Gastrocnemius medialis (tissue), 4 donors: ENCODE measurements around the gene CCIN. TPM values are rescaled to one million over a fixed set of nuclear protein-coding genes. Genes with fewer than 3 reads are reported as not detected.

ENCODE experiments used
- ATAC-seq, 2 donors: fragments of 150-250 bp; one replicate each; pipeline ENCODE4 v1.9.1; 2016
- DNase-seq, 2 donors: peaks; one replicate each; pipeline ENCODE4 v3.0.0-alpha.2; 2019
- H3K27ac ChIP-seq, 4 donors: fragments of 200-600 bp; sonication (generic); 1 replicate in 1 of 4; 2 replicates in 3 of 4; pipeline ENCODE4 v1.5.1; 2016 to 2018; ENCODE audit warnings: mild to moderate bottlenecking in 2 of 4, moderate library complexity in 1 of 4
- H3K27me3 ChIP-seq, 3 donors: fragments of 200-600 bp; sonication (generic) in 2 of 3; 1 replicate in 1 of 3; 2 replicates in 2 of 3; pipeline versions ENCODE4 v1.5.1 to v1.6.0; 2016 to 2019; ENCODE audit warnings: mild to moderate bottlenecking in 1 of 3, moderate library complexity in 1 of 3
- H3K36me3 ChIP-seq, 2 donors: fragments of 200-600 bp; sonication (generic) in 1 of 2; one replicate each; pipeline ENCODE4 v1.5.1; 2017 to 2018
- H3K4me1 ChIP-seq, 2 donors: fragments of 200-600 bp; sonication (generic) in 1 of 2; one replicate each; pipeline ENCODE4 v1.5.1; 2016 to 2017; ENCODE audit warnings: mild to moderate bottlenecking in 2 of 2
- H3K4me3 ChIP-seq, 4 donors: fragments of 200-600 bp; sonication (generic) in 3 of 4; 1 replicate in 1 of 4; 2 replicates in 3 of 4; pipeline ENCODE4 v1.5.1; 2016 to 2019; ENCODE audit warnings: mild to moderate bottlenecking in 2 of 4
- H3K9me3 ChIP-seq, 3 donors: fragments of 200-600 bp; sonication (generic) in 2 of 3; 1 replicate in 1 of 3; 2 replicates in 2 of 3; pipeline ENCODE4 v1.5.1; 2016 to 2019
- CTCF ChIP-seq, 5 experiments: fragments of 450-650 bp in 3 of 5; fragments of 200-600 bp in 2 of 5; sonication (generic) in 2 of 5; IDR thresholded peaks in 4 of 5; conservative IDR thresholded peaks in 1 of 5; 1 replicate in 4 of 5; 2 replicates in 1 of 5; pipeline ENCODE4 v1.5.1; 2016 to 2019; ENCODE audit warnings: antibody characterized with exemption in 5 of 5, mild to moderate bottlenecking in 3 of 5, moderate library complexity in 3 of 5
- POLR2A ChIP-seq, 2 donors: fragments of 450-650 bp; IDR thresholded peaks; one replicate each; pipeline ENCODE4 v1.6.1; 2017; ENCODE audit warnings: antibody characterized with exemption in 2 of 2, mild to moderate bottlenecking in 2 of 2, moderate library complexity in 2 of 2
- in situ Hi-C, 4 donors: fragments of 200-750 bp; cut with MboI; loops; one replicate each; pipeline versions ENCODE4 v1.15.0 to v1.8.0; 2017; ENCODE audit warnings: low sequenced_read_pairs in 4 of 4
- intact Hi-C: fragments of 100-400 bp; cut with DNase I; formaldehyde crosslinking; loops from one replicate; pipeline ENCODE4 v1.15.1; 2023; ENCODE audit warnings: low total_unique reads
- total RNA-seq, 4 donors: library from RNA; depleted of rRNA; stranded (reverse); fragments of >200 nt; gene quantifications; one replicate each; pipeline versions ENCODE4 v1.1.0 to v1.2.3, GENCODE V29; 2016

Gene CCIN
- total RNA-seq, 4 donors from 2014 or later, result not detected

DNA sequence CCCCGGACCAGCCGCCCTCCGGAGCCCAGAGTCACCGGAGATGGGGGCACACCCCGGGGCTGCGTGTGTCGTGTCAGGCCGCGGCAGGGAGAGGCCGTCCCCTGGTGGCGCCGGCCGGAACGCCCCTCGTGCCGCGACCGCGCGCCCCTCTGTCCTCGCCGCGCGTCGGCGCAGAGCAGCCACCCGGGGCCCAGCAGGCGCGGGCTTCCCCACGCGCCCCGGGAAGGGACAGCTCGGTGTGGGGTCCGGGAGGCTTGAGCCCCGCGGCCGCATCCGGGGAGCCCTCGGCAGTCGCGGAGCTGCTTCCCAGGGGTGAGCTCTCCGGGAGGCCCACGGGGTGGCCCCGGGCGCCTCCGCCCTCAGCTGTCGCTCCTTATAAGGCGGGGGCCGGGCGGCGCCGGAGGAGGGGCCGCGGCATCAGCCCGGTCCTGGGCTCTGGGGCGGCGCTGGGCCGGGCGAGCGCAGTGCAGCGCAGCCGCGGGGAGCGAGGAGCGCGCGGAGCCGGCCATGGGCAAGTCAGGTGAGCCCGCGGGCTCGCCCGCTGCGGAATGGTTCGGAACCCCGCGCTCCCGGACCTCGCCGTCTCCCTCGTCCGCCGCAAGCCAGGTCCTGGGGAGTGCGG is 32.8 kb upstream of the CCIN start, which contains the start of gene GLIPR2:
Gene GLIPR2 (plus strand): TSS at position 462 of the 622 bp plus-strand sequence. CDS start 46 bp downstream, at position 508.
- Histone ChIP-seq H3K27me3 (peaks cover 5 to 21% (median 17%) of the 10 kb centered on the region in 3 donors), H3K4me3 (peak within 1 kb of the TSS; percentile 57 to 79 (median 60)), H3K36me3 (no peaks in the 10 kb centered on the region), H3K27ac (peak within 1 kb of the TSS; percentile 39 to 71 (median 54)), H3K4me1 (peaks cover 7 to 13% of the 10 kb centered on the region in 2 donors), H3K9me3 (no peaks in the 10 kb centered on the region)
- TF ChIP-seq CTCF (IDR thresholded peaks at IDR 0.05 in 4 of 5, conservative IDR thresholded peaks at IDR 0.05 in 1 of 5) (no peak), POLR2A (IDR thresholded peaks at IDR 0.05) (peak; percentile 67 to 82)
- in situ Hi-C loops (no loop called here), intact Hi-C loops (loop anchor here (2.0 kb wide), 2 partner anchors 30 to 34 kb away; no protein-coding TSS in a partner anchor)
- ATAC-seq (peak; percentile 77 to 79), DNase-seq (peak; percentile 52 to 57)

- H3K27me3 ChIP-seq, result peaks cover 5 to 21% (median 17%) of the 10 kb centered on the region in 3 donors
- in situ Hi-C loops (no loop called here), intact Hi-C loops (loop anchor here (2.0 kb wide), 2 partner anchors 30 to 34 kb away; no protein-coding TSS in a partner anchor)
- H3K4me1 ChIP-seq, result peaks cover 7 to 13% of the 10 kb centered on the region in 2 donors
- H3K27ac ChIP-seq, result peak overlapping the region; percentile 39 to 71 (median 54)
- TF ChIP-seq CTCF (IDR thresholded peaks at IDR 0.05 in 4 of 5, conservative IDR thresholded peaks at IDR 0.05 in 1 of 5) (no peak), POLR2A (IDR thresholded peaks at IDR 0.05) (peak in 1 of 2 donors; percentile 2)
- H3K36me3 ChIP-seq, result no peaks in the 10 kb centered on the region
- no peak for DNase-seq
- peak; percentile 35 to 42 for ATAC-seq
- no peaks in the 10 kb centered on the region for H3K9me3 ChIP-seq
- H3K4me3 ChIP-seq, result peak overlapping the region; percentile 57 to 79 (median 60)
These were observed 32.2 kb upstream of the CCIN start for GRCh38 chr9:36136894-36137391.

DNA sequence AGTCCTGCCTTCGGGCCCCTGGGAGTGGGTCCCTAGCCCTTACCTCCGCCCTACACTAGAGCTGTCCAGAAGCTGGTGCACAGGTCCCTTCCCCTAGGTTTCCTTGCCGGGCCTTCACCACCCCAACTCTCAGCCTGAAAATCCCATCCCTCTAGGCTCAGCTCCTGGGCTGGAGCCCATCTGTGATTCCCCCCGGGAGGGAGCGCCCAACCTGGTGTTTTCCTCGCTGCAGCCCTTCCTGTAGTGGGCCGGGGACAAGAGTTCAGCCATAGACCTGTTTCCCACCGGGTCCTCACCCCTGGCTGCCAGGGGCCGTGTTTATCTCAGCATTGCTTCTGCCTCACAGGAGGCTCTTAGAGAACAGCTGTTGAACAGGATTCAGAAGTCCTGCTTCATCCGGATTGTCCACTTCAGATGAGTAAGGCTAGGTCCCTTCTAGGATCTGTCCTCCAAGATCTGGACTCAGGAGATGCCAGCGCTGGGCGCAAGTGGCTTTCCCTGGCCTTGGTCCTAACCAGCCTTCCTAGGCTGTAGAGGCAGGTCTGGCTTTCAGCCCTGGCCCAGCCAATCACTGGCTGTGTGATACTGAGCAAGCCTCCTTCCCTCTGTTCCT is 31.7 kb upstream of the CCIN start:
- peak overlapping the region; percentile 39 to 71 (median 54) for H3K27ac ChIP-seq
- H3K4me1 ChIP-seq, result peaks cover 7 to 13% of the 10 kb centered on the region in 2 donors
- ATAC-seq (no peak), DNase-seq (no peak)
- in situ Hi-C loops (no loop called here), intact Hi-C loops (loop anchor here (2.0 kb wide), 2 partner anchors 29 to 35 kb away; no protein-coding TSS in a partner anchor)
- TF ChIP-seq POLR2A (IDR thresholded peaks at IDR 0.05) (no peak), CTCF (IDR thresholded peaks at IDR 0.05 in 4 of 5, conservative IDR thresholded peaks at IDR 0.05 in 1 of 5) (no peak)
- peak overlapping the region; percentile 57 to 79 (median 60) for H3K4me3 ChIP-seq
- H3K27me3 ChIP-seq, result peaks cover 5 to 21% (median 17%) of the 10 kb centered on the region in 3 donors
- no peaks in the 10 kb centered on the region for H3K9me3 ChIP-seq
- H3K36me3 ChIP-seq, result no peaks in the 10 kb centered on the region

DNA sequence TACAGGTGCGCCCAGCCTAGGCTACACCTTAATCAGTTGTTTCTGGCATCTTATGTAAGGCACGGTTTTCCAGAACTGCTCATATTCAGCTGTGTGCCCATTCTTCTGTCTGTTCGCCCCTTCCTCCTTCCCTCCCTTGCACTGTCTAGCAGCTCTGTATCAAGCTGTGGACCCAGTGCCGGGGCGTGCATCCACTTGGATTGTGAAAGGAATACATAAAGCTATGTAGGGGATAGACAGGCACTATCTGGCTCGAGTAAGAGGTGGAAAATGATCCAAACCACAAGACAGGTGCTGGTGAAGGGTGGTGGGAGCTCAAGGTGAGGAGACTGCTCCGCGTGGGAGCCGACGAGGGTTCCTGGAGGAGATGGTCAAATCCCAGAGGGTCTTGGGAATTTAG is 30.7 kb upstream of the CCIN start:
- ATAC-seq (no peak), DNase-seq (no peak)
- Histone ChIP-seq H3K27ac (no peak overlapping the region), H3K36me3 (no peaks in the 10 kb centered on the region), H3K4me3 (no peak overlapping the region), H3K4me1 (peaks cover 7 to 13% of the 10 kb centered on the region in 2 donors), H3K27me3 (peaks cover 5 to 21% (median 17%) of the 10 kb centered on the region in 3 donors), H3K9me3 (no peaks in the 10 kb centered on the region)
- intact Hi-C loops, result no loop called here
- TF ChIP-seq CTCF (IDR thresholded peaks at IDR 0.05 in 4 of 5, conservative IDR thresholded peaks at IDR 0.05 in 1 of 5) (no peak), POLR2A (IDR thresholded peaks at IDR 0.05) (no peak)
- in situ Hi-C loops, result no loop called here
